OCI-LY7 (cell line): ENCODE data around the gene ABCA7.

ENCODE experiments used
- EZH2phosphoT487 ChIP-seq: fragments of 200-600 bp; sonication (generic); IDR thresholded peaks from 2 replicates; pipeline ENCODE4 v1.6.1; 2018; ENCODE audit warnings: low read depth, borderline replicate concordance, mild to moderate bottlenecking, mixed run types, antibody characterized with exemption, low read length, moderate library complexity, mixed read lengths
- TF ChIP-seq, protein P1 (sequence below): fragments of 200-600 bp; sonication (generic); conservative IDR thresholded peaks from 2 replicates; pipeline ENCODE4 v1.5.1; 2014; ENCODE audit warnings: mild to moderate bottlenecking, antibody characterized with exemption, low read length, moderate library complexity, mixed read lengths

- TF ChIP-seq, protein P1, sequence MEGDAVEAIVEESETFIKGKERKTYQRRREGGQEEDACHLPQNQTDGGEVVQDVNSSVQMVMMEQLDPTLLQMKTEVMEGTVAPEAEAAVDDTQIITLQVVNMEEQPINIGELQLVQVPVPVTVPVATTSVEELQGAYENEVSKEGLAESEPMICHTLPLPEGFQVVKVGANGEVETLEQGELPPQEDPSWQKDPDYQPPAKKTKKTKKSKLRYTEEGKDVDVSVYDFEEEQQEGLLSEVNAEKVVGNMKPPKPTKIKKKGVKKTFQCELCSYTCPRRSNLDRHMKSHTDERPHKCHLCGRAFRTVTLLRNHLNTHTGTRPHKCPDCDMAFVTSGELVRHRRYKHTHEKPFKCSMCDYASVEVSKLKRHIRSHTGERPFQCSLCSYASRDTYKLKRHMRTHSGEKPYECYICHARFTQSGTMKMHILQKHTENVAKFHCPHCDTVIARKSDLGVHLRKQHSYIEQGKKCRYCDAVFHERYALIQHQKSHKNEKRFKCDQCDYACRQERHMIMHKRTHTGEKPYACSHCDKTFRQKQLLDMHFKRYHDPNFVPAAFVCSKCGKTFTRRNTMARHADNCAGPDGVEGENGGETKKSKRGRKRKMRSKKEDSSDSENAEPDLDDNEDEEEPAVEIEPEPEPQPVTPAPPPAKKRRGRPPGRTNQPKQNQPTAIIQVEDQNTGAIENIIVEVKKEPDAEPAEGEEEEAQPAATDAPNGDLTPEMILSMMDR, result no peak
- TF ChIP-seq EZH2phosphoT487, result no peak
Observed at GRCh38 chr19:993361-993830, 46.5 kb upstream of the ABCA7 start.
